MM.1S (cell line): ENCODE measurements around the gene TGM4.

Experiments used
- DNase-seq: peaks from one replicate; pipeline ENCODE4 v3.0.0-alpha.2; 2015
- H2AFZ ChIP-seq: fragments of 300-600 bp; sonication (generic); 2 replicates; pipeline ENCODE4 v1.6.0; 2016; ENCODE audit warnings: antibody characterized with exemption, low read length
- H3F3A ChIP-seq: fragments of 300-600 bp; sonication (generic); 2 replicates; pipeline ENCODE4 v1.6.1; 2016; ENCODE audit warnings: mild to moderate bottlenecking, antibody characterized with exemption, low read length, moderate library complexity, mixed read lengths; ENCODE audit not compliant: insufficient read depth
- H3K27ac ChIP-seq: fragments of 300-600 bp; sonication (generic); 2 replicates; pipeline ENCODE4 v1.5.1; 2016; ENCODE audit warnings: mild to moderate bottlenecking, low read length
- H3K27me3 ChIP-seq: fragments of 300-600 bp; sonication (generic); replicated peaks from 2 replicates; pipeline ENCODE4 v1.6.0; 2016; ENCODE audit warnings: low read length; ENCODE audit not compliant: insufficient read depth
- H3K36me3 ChIP-seq: fragments of 300-600 bp; sonication (generic); replicated peaks from 2 replicates; pipeline ENCODE4 v1.6.1; 2016; ENCODE audit warnings: mild to moderate bottlenecking, low read length, mixed read lengths; ENCODE audit not compliant: insufficient read depth
- H3K4me1 ChIP-seq: fragments of 300-600 bp; sonication (generic); 2 replicates; pipeline ENCODE4 v1.6.1; 2016; ENCODE audit warnings: low read length, mixed read lengths
- H3K4me2 ChIP-seq: fragments of 300-600 bp; sonication (generic); 2 replicates; pipeline ENCODE4 v1.6.0; 2016; ENCODE audit warnings: low read depth, low read length
- H3K4me3 ChIP-seq: fragments of 300-600 bp; sonication (generic); 2 replicates; pipeline ENCODE4 v1.5.1; 2016; ENCODE audit warnings: low read length, mixed read lengths
- H3K79me2 ChIP-seq: fragments of 300-600 bp; sonication (generic); 2 replicates; pipeline ENCODE4 v1.6.1; 2016; ENCODE audit warnings: mixed run types, low read length, mixed read lengths
- H3K9ac ChIP-seq: fragments of 300-600 bp; sonication (generic); 2 replicates; pipeline ENCODE4 v1.6.1; 2016; ENCODE audit warnings: low read length, mixed read lengths
- H3K9me2 ChIP-seq: fragments of 300-600 bp; sonication (generic); replicated peaks from 2 replicates; pipeline ENCODE4 v1.6.1; 2016; ENCODE audit warnings: mild to moderate bottlenecking, low read length, mixed read lengths; ENCODE audit not compliant: insufficient read depth
- H3K9me3 ChIP-seq: fragments of 300-600 bp; sonication (generic); replicated peaks from 2 replicates; pipeline ENCODE4 v1.6.1; 2016; ENCODE audit warnings: mild to moderate bottlenecking, low read length, mixed read lengths; ENCODE audit not compliant: insufficient read depth
- H4K20me1 ChIP-seq: fragments of 300-600 bp; sonication (generic); 2 replicates; pipeline ENCODE4 v1.6.1; 2016; ENCODE audit warnings: mild to moderate bottlenecking, low read length, moderate library complexity, mixed read lengths; ENCODE audit not compliant: insufficient read depth
- CTCF ChIP-seq: fragments of 300-600 bp; sonication (generic); IDR thresholded peaks from 2 replicates; pipeline ENCODE4 v1.5.1; 2016; ENCODE audit warnings: antibody characterized with exemption, low read length, mixed read lengths
- EZH2 ChIP-seq: fragments of 300-600 bp; sonication (generic); optimal IDR thresholded peaks from 2 replicates; pipeline ENCODE3; 2017; ENCODE audit warnings: low read depth, mild to moderate bottlenecking, antibody characterized with exemption, low read length, mixed read lengths
- EZH2phosphoT487 ChIP-seq: fragments of 300-600 bp; sonication (generic); IDR thresholded peaks from 2 replicates; pipeline ENCODE4 v1.6.1; 2018; ENCODE audit warnings: antibody characterized with exemption, low read length

TGM4 gene

GRCh38 chr3:44920081-44920480 is 45.7 kb downstream of the TGM4 start:
- H3K9me2 ChIP-seq: no peaks in the 10 kb centered on the region

GRCh38 chr3:44923632-44924456 is 49.4 kb downstream of the TGM4 start:
- no peaks in the 10 kb centered on the region for H3K27me3 ChIP-seq
- H3K9me2 ChIP-seq: no peaks in the 10 kb centered on the region
- H3F3A ChIP-seq: no peaks in the 10 kb centered on the region
- H4K20me1 ChIP-seq: no peaks in the 10 kb centered on the region
- no peaks in the 10 kb centered on the region for H3K4me1 ChIP-seq
- H3K36me3 ChIP-seq: no peaks in the 10 kb centered on the region
- no peak overlapping the region for H3K27ac ChIP-seq
- H3K79me2 ChIP-seq: no peaks in the 10 kb centered on the region
- no peak overlapping the region for H3K4me3 ChIP-seq
- no peak overlapping the region for H3K9ac ChIP-seq
- TF ChIP-seq EZH2 (no peak), EZH2phosphoT487 (no peak), CTCF (no peak)
- H3K9me3 ChIP-seq: no peaks in the 10 kb centered on the region
- no peak for DNase-seq
- no peak overlapping the region for H2AFZ ChIP-seq
- no peak overlapping the region for H3K4me2 ChIP-seq

More at GRCh38 chr3:44920081-44920480, 45.7 kb downstream of the TGM4 start:
- Histone ChIP-seq H4K20me1 (no peaks in the 10 kb centered on the region), H3K79me2 (no peaks in the 10 kb centered on the region), H3K27ac (no peak overlapping the region), H3K27me3 (no peaks in the 10 kb centered on the region), H3K36me3 (no peaks in the 10 kb centered on the region), H3F3A (no peaks in the 10 kb centered on the region), H3K4me3 (no peak overlapping the region), H3K9ac (no peak overlapping the region), H3K4me2 (no peak overlapping the region), H2AFZ (no peak overlapping the region), H3K4me1 (no peaks in the 10 kb centered on the region), H3K9me3 (no peaks in the 10 kb centered on the region)
- DNase-seq: no peak
- no peak for TF ChIP-seq EZH2
- TF ChIP-seq EZH2phosphoT487: no peak
- TF ChIP-seq CTCF: no peak

GRCh38 chr3:44924457-44925084 is 50.2 kb downstream of the TGM4 start:
- H3K4me3 ChIP-seq: no peak overlapping the region
- no peaks in the 10 kb centered on the region for H3K36me3 ChIP-seq
- H3K9me2 ChIP-seq: no peaks in the 10 kb centered on the region
- no peaks in the 10 kb centered on the region for H3K27me3 ChIP-seq
- no peak overlapping the region for H2AFZ ChIP-seq
- TF ChIP-seq EZH2phosphoT487: no peak
- no peak for TF ChIP-seq CTCF
- H3K9ac ChIP-seq: no peak overlapping the region
- H3K27ac ChIP-seq: no peak overlapping the region
- no peak overlapping the region for H3K4me2 ChIP-seq
- no peak for DNase-seq
- H4K20me1 ChIP-seq: no peaks in the 10 kb centered on the region
- H3K79me2 ChIP-seq: no peaks in the 10 kb centered on the region
- H3K4me1 ChIP-seq: no peaks in the 10 kb centered on the region
- no peaks in the 10 kb centered on the region for H3K9me3 ChIP-seq
- no peaks in the 10 kb centered on the region for H3F3A ChIP-seq
